ENCODE data around the gene TTC21A.
"Not testable (repeated sequence)": the region's sequence is repeated elsewhere in the genome, so short reads cannot be mapped to it uniquely, and the experiment has no call there.

The TTC21A gene

GRCh38 chr3:39107388-39108199 lies at the start of gene TTC21A, which contains the start of gene GORASP1:
TTC21A (plus strand) TSS chr3:39107680; CDS start chr3:39107838, 158 bp downstream.
GORASP1 (minus strand) TSS chr3:39107627; CDS start chr3:39107541, 86 bp downstream.
- DNase-seq (ENCODE audit: low spot score): peak; percentile 93

DNA sequence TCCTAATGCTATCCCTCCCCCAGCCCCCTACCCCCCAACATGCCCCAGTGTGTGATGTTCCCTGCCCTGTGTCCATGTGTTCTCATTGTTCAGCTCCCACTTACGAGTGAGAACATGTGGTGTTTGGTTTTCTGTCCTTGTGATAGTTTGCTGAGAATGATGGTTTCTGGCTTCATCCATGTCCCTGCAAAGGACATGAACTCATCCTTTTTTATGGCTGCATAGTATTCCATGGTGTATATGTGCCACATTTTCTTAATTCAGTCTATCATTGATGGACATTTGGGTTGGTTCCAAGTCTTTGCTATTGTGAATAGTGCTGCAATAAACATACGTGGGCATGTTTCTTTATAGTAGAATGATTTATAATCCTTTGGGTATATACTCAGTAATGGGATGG lies 46.3 kb upstream of the TTC21A start:
- DNase-seq (ENCODE audit: low spot score): not testable (repeated sequence)

- DNase-seq (ENCODE audit: low spot score): no peak
Observed at GRCh38 chr3:39062180-39062579, 45.3 kb upstream of the TTC21A start.

DNA sequence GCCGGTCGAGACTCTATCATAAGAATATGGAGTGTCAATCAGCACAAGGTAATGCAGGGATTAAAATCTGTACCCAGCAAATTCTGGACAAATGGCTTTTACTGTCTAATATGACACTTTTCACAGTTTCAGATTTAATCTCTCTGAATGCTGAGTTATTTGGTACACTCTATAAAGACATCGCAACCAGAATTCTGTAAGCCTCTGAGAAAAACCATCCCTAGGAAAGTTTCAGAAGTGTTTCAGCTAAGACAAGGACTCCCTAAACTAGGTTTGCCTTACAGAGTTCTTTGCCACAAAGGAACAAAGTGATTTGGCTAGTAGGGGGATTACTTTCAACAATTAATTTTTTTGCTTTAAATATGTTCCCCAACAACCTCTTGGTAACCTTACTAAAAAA lies 44.3 kb upstream of the TTC21A start:
- no peak for DNase-seq (ENCODE audit: low spot score)

DNA sequence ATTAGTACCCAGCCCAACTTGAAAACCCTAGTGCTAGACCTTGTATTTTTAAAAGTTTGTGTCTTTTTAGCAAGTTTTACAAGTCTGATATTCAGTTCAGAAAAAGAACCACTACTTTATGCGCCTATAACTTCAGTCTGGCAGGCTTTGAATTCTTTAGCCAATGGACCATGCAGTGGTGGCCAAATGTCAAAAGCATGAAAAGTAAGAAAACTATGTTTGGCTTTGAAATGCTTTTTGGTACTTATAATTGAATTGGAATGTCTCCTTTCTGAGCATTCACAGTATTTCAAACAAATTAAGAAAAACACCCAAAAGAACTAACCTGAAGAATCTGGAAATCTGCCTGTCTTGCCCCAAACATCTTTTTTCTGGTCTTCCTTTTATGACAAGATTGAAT lies 42.8 kb upstream of the TTC21A start:
- DNase-seq (ENCODE audit: low spot score): no peak

GRCh38 chr3:39065197-39065596 lies 42.3 kb upstream of the TTC21A start:
- peak; percentile 53 for DNase-seq (ENCODE audit: low spot score)

GRCh38 chr3:39067286-39067685 lies 40.2 kb upstream of the TTC21A start:
- DNase-seq (ENCODE audit: low spot score): no peak

GRCh38 chr3:39068556-39068955 lies 38.9 kb upstream of the TTC21A start:
- no peak for DNase-seq (ENCODE audit: low spot score)

GRCh38 chr3:39075910-39076309 lies 31.6 kb upstream of the TTC21A start:
- no peak for DNase-seq (ENCODE audit: low spot score)

DNA sequence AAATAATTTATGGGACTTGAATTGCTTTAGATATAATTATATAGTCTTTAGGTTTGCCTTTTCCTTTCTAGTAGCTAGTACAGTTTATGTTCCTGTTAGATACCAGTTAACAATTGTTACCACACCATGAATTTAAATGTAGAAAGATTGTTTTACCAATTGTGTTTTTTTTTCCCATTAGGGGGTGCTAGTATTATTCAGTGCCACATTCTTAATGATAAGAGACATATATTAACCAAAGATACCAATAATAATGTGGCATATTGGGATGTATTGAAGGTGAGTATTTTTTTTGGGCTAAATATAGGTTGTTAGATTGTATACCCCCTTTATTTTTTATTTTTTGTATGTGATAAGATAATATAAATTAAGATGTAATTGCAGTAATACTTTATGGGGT lies 27.9 kb upstream of the TTC21A start:
- no peak for DNase-seq (ENCODE audit: low spot score)

GRCh38 chr3:39080026-39080425 lies 27.5 kb upstream of the TTC21A start:
- no peak for DNase-seq (ENCODE audit: low spot score)

- no peak for DNase-seq (ENCODE audit: low spot score)
Observed at GRCh38 chr3:39082666-39083313, 24.7 kb upstream of the TTC21A start.

GRCh38 chr3:39086144-39086543 lies 21.3 kb upstream of the TTC21A start:
- DNase-seq (ENCODE audit: low spot score): no peak

- DNase-seq (ENCODE audit: low spot score): no peak
Observed at GRCh38 chr3:39088456-39088855, 19.0 kb upstream of the TTC21A start.

- DNase-seq (ENCODE audit: low spot score): no peak
Observed at GRCh38 chr3:39088889-39089288, 18.6 kb upstream of the TTC21A start.

GRCh38 chr3:39090922-39091321 lies 16.6 kb upstream of the TTC21A start:
- DNase-seq (ENCODE audit: low spot score): no peak

DNA sequence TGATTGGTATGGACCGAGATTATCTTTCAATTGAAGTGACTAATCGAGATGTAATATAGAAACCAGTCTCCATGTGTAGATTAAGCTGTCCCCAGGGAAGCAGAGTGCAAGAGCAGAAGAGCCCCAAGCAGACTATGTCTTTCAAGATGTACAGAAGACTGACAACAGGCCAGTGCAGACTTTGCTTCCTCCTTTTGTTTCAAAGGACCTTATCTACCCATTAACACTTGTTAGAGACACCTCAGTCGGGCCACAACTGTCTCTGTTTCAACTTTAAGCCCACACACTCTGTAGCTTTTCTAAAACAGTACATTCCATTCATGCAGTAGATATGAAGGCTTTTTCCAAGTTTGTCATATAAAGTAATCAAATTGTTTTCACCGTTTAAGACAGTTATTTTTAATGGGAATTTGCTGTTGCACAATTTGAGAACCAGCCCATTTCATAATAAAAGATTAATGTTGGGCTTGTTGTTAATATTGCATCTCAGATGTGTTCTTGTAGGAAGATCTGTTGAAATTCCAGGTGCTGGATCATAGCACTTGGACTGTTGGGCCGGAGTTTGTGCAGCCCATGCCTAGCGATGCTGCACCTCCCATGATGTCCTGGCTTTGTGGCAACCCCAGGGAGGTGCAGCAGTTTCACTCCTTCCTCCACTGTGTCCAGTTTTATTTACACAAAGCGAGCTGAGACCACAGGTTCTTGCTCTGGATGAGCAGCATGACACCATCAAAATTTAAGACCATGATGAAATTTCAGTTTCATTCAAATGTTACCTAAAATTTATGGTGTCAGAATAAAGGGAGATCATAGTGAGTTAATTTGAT lies 12.4 kb upstream of the TTC21A start:
- DNase-seq (ENCODE audit: low spot score): no peak

DNA sequence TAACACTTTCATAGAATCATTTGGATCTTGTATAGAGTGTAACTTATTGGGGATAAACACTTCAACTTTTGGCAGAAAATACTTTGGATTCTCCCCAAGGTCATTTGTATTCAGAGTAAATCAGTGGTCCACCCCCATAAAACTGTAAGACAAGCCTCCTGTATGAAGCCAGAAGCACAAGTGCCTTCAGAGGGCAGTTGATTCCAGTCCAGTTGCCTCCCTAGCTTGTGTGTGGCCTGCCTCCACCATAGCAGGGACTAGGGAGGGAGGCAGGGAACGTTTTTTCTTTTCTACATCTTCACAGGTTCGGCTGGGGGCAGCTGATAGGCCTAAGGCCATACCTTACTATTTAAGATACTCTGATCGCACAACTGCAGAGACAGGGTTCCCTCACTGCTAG lies 11.7 kb upstream of the TTC21A start:
- DNase-seq (ENCODE audit: low spot score): peak; percentile 18

GRCh38 chr3:39096775-39097174 lies 10.7 kb upstream of the TTC21A start:
- DNase-seq (ENCODE audit: low spot score): peak; percentile 28

- no peak for DNase-seq (ENCODE audit: low spot score)
Observed at GRCh38 chr3:39097716-39098472, 9.6 kb upstream of the TTC21A start.

DNA sequence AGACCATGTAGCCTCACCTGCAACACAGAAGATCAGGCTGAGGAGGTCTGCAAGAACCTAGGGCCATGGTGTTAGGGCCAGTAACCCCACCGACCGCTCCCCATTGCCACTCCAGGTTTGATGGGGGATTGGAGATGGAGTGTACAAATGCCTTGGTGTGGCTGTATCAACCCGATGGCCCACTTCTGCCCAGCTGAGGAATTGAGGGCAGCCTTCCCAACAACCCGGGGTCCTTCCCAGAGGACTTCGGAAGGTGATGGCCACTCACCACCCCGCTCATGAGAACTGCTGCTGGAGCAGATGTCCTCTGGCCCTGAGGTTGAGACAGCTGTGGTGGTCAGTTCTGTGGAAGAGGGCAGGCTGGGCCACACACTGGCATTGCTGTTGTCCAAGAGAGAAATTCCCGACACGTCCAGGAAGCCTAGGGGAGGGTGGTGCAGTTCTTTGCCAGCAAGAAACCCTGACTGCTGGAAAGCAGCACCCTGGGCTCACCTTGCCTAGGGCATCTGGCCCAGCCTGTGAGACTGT lies 8.9 kb upstream of the TTC21A start:
- DNase-seq (ENCODE audit: low spot score): no peak

DNA sequence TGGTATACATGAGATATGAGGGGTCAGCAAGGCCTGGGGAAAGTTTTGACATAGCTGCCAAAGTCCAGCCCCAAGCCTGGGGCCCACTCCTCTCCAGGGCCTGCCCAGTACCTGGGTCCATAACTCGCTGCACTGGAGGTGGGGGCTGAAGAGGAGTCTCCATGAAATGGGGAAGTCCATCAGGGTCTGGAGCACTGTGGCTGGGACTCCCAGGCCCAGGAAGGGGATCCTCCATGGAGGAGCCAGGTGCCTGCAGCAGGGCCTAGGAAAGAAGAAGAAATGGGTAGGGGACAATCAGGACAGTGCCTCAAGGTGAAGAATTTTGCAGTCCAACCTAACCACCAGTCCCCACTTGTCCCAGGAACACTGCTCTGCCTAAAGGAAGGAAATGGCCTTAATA lies 8.2 kb upstream of the TTC21A start:
- no peak for DNase-seq (ENCODE audit: low spot score)

Measured in cerebellar cortex (tissue), 1 donor.